CD4-positive, alpha-beta T cell treated with Interleukin-15 for 1 hour (primary cell): ENCODE data around the gene SLC7A6OS.

Experiments used
- DNase-seq: peaks from one replicate; pipeline ENCODE4 v3.0.0-alpha.2; 2020

Gene SLC7A6OS

GRCh38 chr16:68249371-68249770 is 61.4 kb downstream of the SLC7A6OS start:
- DNase-seq: no peak
